ENCODE measurements around the gene SUN1. TPM values are rescaled to one million over a fixed set of nuclear protein-coding genes. Genes with fewer than 3 reads are reported as not detected.

The SUN1 gene
- total and polyA plus RNA-seq, 9 of the 15 experiments (the other 6 are each of a cell fraction or from before 2014, with no cell fraction given): 36.8 to 132 (median 62.3) TPM

DNA sequence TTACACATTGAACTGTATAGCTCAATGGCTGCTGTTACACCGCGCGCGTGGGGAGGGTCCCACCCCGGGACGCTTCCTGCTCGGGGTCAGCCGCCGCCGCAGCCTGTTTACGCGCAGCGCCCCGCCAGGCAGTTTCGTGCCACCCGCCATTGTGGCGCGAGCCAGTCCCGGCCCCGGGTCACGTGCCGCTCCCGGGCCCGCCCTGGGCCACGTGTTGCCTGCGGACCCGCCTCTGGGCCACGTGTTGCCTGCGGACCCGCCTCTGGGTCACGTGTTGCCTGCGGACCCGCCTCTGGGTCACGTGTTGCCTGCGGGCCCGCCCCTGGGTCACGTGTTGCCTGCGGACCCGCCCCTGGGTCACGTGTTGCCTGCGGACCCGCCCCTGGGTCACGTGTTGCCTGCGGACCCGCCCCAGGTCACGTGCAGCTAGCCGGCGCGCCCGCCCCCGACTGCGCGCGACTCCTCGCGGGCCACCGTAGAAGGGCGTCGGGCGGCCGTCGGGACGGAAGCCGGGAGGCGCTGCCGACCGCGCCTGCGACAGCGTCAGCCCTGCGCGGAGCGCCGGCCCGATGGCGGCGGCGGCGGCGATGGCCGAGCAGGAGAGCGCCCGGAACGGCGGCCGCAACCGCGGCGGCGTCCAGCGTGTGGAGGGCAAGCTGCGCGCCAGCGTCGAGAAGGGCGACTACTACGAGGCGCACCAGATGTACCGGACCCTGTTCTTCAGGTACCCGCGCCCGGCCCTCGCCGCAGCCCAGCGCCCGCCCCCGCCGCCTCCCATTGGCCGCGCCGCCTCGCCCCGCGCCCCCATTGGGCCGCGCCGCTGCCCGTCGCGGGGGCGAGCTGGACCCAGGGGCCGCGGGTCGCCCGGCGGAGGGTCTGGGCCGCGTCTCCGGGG, 44.0 kb downstream of the SUN1 start, which contains the start of gene GET4 (continued):
- TF ChIP-seq FUS (optimal IDR thresholded peaks at IDR 0.05; ENCODE audit: low read depth, low read length): peak; percentile 59
- peak; percentile 71 for TF ChIP-seq RBM22 (IDR thresholded peaks at IDR 0.05; ENCODE audit: low read depth, low read length, poor library complexity, severe bottlenecking)
- TF ChIP-seq SRSF3 (IDR thresholded peaks at IDR 0.05; ENCODE audit: insufficient read depth, low read length): no peak
- TF ChIP-seq TBL1XR1 (IDR thresholded peaks at IDR 0.05; ENCODE audit: low read length in 2 of 2): peak in 1 of 2 experiments; percentile 47; a peak in 1 of 4 replicates
- peak; percentile 87; the same call in 1 of the 2 replicates for TF ChIP-seq CBFB (CRISPR knock-in tag; IDR thresholded peaks at IDR 0.05)
- TF ChIP-seq, protein P1, sequence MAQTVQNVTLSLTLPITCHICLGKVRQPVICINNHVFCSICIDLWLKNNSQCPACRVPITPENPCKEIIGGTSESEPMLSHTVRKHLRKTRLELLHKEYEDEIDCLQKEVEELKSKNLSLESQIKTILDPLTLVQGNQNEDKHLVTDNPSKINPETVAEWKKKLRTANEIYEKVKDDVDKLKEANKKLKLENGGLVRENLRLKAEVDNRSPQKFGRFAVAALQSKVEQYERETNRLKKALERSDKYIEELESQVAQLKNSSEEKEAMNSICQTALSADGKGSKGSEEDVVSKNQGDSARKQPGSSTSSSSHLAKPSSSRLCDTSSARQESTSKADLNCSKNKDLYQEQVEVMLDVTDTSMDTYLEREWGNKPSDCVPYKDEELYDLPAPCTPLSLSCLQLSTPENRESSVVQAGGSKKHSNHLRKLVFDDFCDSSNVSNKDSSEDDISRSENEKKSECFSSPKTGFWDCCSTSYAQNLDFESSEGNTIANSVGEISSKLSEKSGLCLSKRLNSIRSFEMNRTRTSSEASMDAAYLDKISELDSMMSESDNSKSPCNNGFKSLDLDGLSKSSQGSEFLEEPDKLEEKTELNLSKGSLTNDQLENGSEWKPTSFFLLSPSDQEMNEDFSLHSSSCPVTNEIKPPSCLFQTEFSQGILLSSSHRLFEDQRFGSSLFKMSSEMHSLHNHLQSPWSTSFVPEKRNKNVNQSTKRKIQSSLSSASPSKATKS (CRISPR knock-in tag; IDR thresholded peaks at IDR 0.05): peak; percentile 41; the same call in 1 of the 2 replicates
- TF ChIP-seq SRF (CRISPR knock-in tag; IDR thresholded peaks at IDR 0.05): peak in 1 of 2 experiments; percentile 47; a peak in 1 of 4 replicates
- TF ChIP-seq NR2C1 (IDR thresholded peaks at IDR 0.05): 0 out of 2 replicates have a peak, but pooled peaks have one; percentile 40
- 0 out of 2 replicates have a peak, but pooled peaks have one; percentile 22 for TF ChIP-seq NR2C1 (tag; IDR thresholded peaks at IDR 0.05)
- TF ChIP-seq ESRRB (CRISPR knock-in tag; IDR thresholded peaks at IDR 0.05; ENCODE audit: borderline replicate concordance): no peak
- peak; percentile 67 for TF ChIP-seq TAF1 (IDR thresholded peaks at IDR 0.05; ENCODE audit: control insufficient read depth, extremely low read depth, insufficient read depth, low read length, severe bottlenecking)
- peak in 1 of 2 experiments; percentile 19; a peak in 1 of 3 replicates for TF ChIP-seq CBX3 (IDR thresholded peaks at IDR 0.05; ENCODE audit: borderline replicate concordance in 1 of 2, low read length in 2 of 2)
- TF ChIP-seq RBM17 (IDR thresholded peaks at IDR 0.05; ENCODE audit: borderline replicate concordance, low read depth, low read length): no peak
- TF ChIP-seq, protein P2, sequence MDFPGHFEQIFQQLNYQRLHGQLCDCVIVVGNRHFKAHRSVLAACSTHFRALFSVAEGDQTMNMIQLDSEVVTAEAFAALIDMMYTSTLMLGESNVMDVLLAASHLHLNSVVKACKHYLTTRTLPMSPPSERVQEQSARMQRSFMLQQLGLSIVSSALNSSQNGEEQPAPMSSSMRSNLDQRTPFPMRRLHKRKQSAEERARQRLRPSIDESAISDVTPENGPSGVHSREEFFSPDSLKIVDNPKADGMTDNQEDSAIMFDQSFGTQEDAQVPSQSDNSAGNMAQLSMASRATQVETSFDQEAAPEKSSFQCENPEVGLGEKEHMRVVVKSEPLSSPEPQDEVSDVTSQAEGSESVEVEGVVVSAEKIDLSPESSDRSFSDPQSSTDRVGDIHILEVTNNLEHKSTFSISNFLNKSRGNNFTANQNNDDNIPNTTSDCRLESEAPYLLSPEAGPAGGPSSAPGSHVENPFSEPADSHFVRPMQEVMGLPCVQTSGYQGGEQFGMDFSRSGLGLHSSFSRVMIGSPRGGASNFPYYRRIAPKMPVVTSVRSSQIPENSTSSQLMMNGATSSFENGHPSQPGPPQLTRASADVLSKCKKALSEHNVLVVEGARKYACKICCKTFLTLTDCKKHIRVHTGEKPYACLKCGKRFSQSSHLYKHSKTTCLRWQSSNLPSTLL (IDR thresholded peaks at IDR 0.05): no peak
- no peak for TF ChIP-seq BRF1 (IDR thresholded peaks at IDR 0.05; ENCODE audit: borderline replicate concordance, extremely low read depth, insufficient read length)
- TF ChIP-seq SIN3B (IDR thresholded peaks at IDR 0.05; ENCODE audit: low read depth): peak; percentile 92
- no peak for TF ChIP-seq ZNF124 (CRISPR knock-in tag; IDR thresholded peaks at IDR 0.05)
- no peak for TF ChIP-seq KLF13 (tag; IDR thresholded peaks at IDR 0.05; ENCODE audit: borderline replicate concordance, low read depth)
- TF ChIP-seq, protein P3, sequence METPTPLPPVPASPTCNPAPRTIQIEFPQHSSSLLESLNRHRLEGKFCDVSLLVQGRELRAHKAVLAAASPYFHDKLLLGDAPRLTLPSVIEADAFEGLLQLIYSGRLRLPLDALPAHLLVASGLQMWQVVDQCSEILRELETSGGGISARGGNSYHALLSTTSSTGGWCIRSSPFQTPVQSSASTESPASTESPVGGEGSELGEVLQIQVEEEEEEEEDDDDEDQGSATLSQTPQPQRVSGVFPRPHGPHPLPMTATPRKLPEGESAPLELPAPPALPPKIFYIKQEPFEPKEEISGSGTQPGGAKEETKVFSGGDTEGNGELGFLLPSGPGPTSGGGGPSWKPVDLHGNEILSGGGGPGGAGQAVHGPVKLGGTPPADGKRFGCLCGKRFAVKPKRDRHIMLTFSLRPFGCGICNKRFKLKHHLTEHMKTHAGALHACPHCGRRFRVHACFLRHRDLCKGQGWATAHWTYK (CRISPR knock-in tag; IDR thresholded peaks at IDR 0.05): peak; percentile 54; the same call in 1 of the 2 replicates
- peak; percentile 97 for TF ChIP-seq CCNT2 (IDR thresholded peaks at IDR 0.05; ENCODE audit: borderline replicate concordance, extremely low read depth, insufficient read length, low read depth, low read length)
